Measurements from ENCODE around the gene PRCD.

The PRCD gene

GRCh38 chr17:76492989-76493501, 46.8 kb upstream of the PRCD start:
- H3K18ac ChIP-seq (ENCODE audit: low read length): no peak overlapping the region
- DNase-seq: peak; percentile 47 to 48
- H3K4ac ChIP-seq (ENCODE audit: low read depth, low read length): no peak overlapping the region
- no peak overlapping the region for H3K14ac ChIP-seq (ENCODE audit: low read length)
- no peak overlapping the region for H2BK120ac ChIP-seq (ENCODE audit: insufficient read depth, low read length, poor library complexity)
- no peak overlapping the region for H2AFZ ChIP-seq (ENCODE audit: insufficient read depth, low read length, poor library complexity)
- no CpG with 5 or more reads among the region's 15 CpGs for whole genome bisulfite sequencing (ENCODE audit: extremely low coverage, insufficient coverage, insufficient read length)
- H4K12ac ChIP-seq (ENCODE audit: low read depth, low read length): no peak overlapping the region
- no peak overlapping the region for H4K91ac ChIP-seq (ENCODE audit: low read depth, low read length)
- H3K4me2 ChIP-seq (ENCODE audit: low read length): no peak overlapping the region
- no peak overlapping the region for H2AK5ac ChIP-seq (ENCODE audit: low read length)
- no peaks in the 10 kb centered on the region for H3K79me1 ChIP-seq (ENCODE audit: low read length)
- peaks cover 4% of the 10 kb centered on the region for H3K9me3 ChIP-seq (ENCODE audit: insufficient read depth, low read depth, low read length)
- H2BK12ac ChIP-seq (ENCODE audit: low read length): no peak overlapping the region
- peaks cover 0 to 10% of the 10 kb centered on the region in 2 experiments for H3K4me1 ChIP-seq (ENCODE audit: control insufficient read depth in 1 of 2, insufficient read depth in 2 of 2, low read length in 2 of 2)
- no peak overlapping the region for H3K9ac ChIP-seq (ENCODE audit: low read length)
- no peaks in the 10 kb centered on the region for H3K36me3 ChIP-seq (ENCODE audit: control insufficient read depth in 1 of 2, insufficient read depth in 2 of 2, low read length in 2 of 2)
- H3K27me3 ChIP-seq (ENCODE audit: insufficient read depth, low read length): no peaks in the 10 kb centered on the region
- no peaks in the 10 kb centered on the region for H3K79me2 ChIP-seq (ENCODE audit: control insufficient read depth, insufficient read depth, low read length, poor library complexity)
- no peak overlapping the region for H2BK5ac ChIP-seq (ENCODE audit: low read depth, low read length, poor library complexity)
- H4K8ac ChIP-seq (ENCODE audit: low read depth, low read length): no peak overlapping the region
- no peak overlapping the region for H3K4me3 ChIP-seq (ENCODE audit: low read depth, low read length)
- H3K23ac ChIP-seq (ENCODE audit: low read length): no peak overlapping the region
- no peak overlapping the region for H3K27ac ChIP-seq (ENCODE audit: low read depth, low read length)

GRCh38 chr17:76493505-76494167, 46.2 kb upstream of the PRCD start:
- H3K27ac ChIP-seq (ENCODE audit: low read depth, low read length): no peak overlapping the region
- H4K91ac ChIP-seq (ENCODE audit: low read depth, low read length): no peak overlapping the region
- no peak overlapping the region for H3K14ac ChIP-seq (ENCODE audit: low read length)
- H3K79me2 ChIP-seq (ENCODE audit: control insufficient read depth, insufficient read depth, low read length, poor library complexity): no peaks in the 10 kb centered on the region
- H3K9ac ChIP-seq (ENCODE audit: low read length): no peak overlapping the region
- no CpG with 5 or more reads among the region's 21 CpGs for WGBS (ENCODE audit: extremely low coverage, insufficient coverage, insufficient read length)
- H2AFZ ChIP-seq (ENCODE audit: insufficient read depth, low read length, poor library complexity): no peak overlapping the region
- no peak overlapping the region for H2BK5ac ChIP-seq (ENCODE audit: low read depth, low read length, poor library complexity)
- no peaks in the 10 kb centered on the region for H3K79me1 ChIP-seq (ENCODE audit: low read length)
- H3K4me2 ChIP-seq (ENCODE audit: low read length): no peak overlapping the region
- H2BK12ac ChIP-seq (ENCODE audit: low read length): no peak overlapping the region
- H3K4ac ChIP-seq (ENCODE audit: low read depth, low read length): no peak overlapping the region
- DNase-seq: no peak
- no peak overlapping the region for H3K4me3 ChIP-seq (ENCODE audit: low read depth, low read length)
- no peak overlapping the region for H2AK5ac ChIP-seq (ENCODE audit: low read length)
- no peak overlapping the region for H2BK120ac ChIP-seq (ENCODE audit: insufficient read depth, low read length, poor library complexity)
- no peak overlapping the region for H4K8ac ChIP-seq (ENCODE audit: low read depth, low read length)
- peaks cover 4 to 14% of the 10 kb centered on the region in 2 experiments for H3K4me1 ChIP-seq (ENCODE audit: control insufficient read depth in 1 of 2, insufficient read depth in 2 of 2, low read length in 2 of 2)
- no peaks in the 10 kb centered on the region for H3K36me3 ChIP-seq (ENCODE audit: control insufficient read depth in 1 of 2, insufficient read depth in 2 of 2, low read length in 2 of 2)
- no peak overlapping the region for H3K18ac ChIP-seq (ENCODE audit: low read length)
- H3K27me3 ChIP-seq (ENCODE audit: insufficient read depth, low read length): no peaks in the 10 kb centered on the region
- no peak overlapping the region for H4K12ac ChIP-seq (ENCODE audit: low read depth, low read length)
- H3K23ac ChIP-seq (ENCODE audit: low read length): no peak overlapping the region
- peaks cover 4% of the 10 kb centered on the region for H3K9me3 ChIP-seq (ENCODE audit: insufficient read depth, low read depth, low read length)

- peaks cover 23 to 32% of the 10 kb centered on the region in 2 experiments for H3K4me1 ChIP-seq (ENCODE audit: control insufficient read depth in 1 of 2, insufficient read depth in 2 of 2, low read length in 2 of 2)
- no peak overlapping the region for H3K4ac ChIP-seq (ENCODE audit: low read depth, low read length)
- no peaks in the 10 kb centered on the region for H3K36me3 ChIP-seq (ENCODE audit: control insufficient read depth in 1 of 2, insufficient read depth in 2 of 2, low read length in 2 of 2)
- H2BK12ac ChIP-seq (ENCODE audit: low read length): no peak overlapping the region
- H4K12ac ChIP-seq (ENCODE audit: low read depth, low read length): no peak overlapping the region
- peak overlapping the region; percentile 32 for H3K4me3 ChIP-seq (ENCODE audit: low read depth, low read length)
- no peaks in the 10 kb centered on the region for H3K79me2 ChIP-seq (ENCODE audit: control insufficient read depth, insufficient read depth, low read length, poor library complexity)
- no peak overlapping the region for H4K91ac ChIP-seq (ENCODE audit: low read depth, low read length)
- H3K14ac ChIP-seq (ENCODE audit: low read length): no peak overlapping the region
- H3K4me2 ChIP-seq (ENCODE audit: low read length): no peak overlapping the region
- WGBS (ENCODE audit: extremely low coverage, insufficient coverage, insufficient read length): no CpG with 5 or more reads among the region's 16 CpGs
- H2AK5ac ChIP-seq (ENCODE audit: low read length): no peak overlapping the region
- no peak overlapping the region for H3K9ac ChIP-seq (ENCODE audit: low read length)
- H3K27me3 ChIP-seq (ENCODE audit: insufficient read depth, low read length): no peaks in the 10 kb centered on the region
- no peak overlapping the region for H2AFZ ChIP-seq (ENCODE audit: insufficient read depth, low read length, poor library complexity)
- no peak overlapping the region for H3K23ac ChIP-seq (ENCODE audit: low read length)
- no peak for DNase-seq
- no peak overlapping the region for H2BK5ac ChIP-seq (ENCODE audit: low read depth, low read length, poor library complexity)
- H3K27ac ChIP-seq (ENCODE audit: low read depth, low read length): no peak overlapping the region
- peaks cover 4% of the 10 kb centered on the region for H3K9me3 ChIP-seq (ENCODE audit: insufficient read depth, low read depth, low read length)
- H3K79me1 ChIP-seq (ENCODE audit: low read length): peaks cover 2% of the 10 kb centered on the region
- no peak overlapping the region for H4K8ac ChIP-seq (ENCODE audit: low read depth, low read length)
- H2BK120ac ChIP-seq (ENCODE audit: insufficient read depth, low read length, poor library complexity): no peak overlapping the region
- H3K18ac ChIP-seq (ENCODE audit: low read length): no peak overlapping the region
Measured at GRCh38 chr17:76495663-76496400, 44.0 kb upstream of the PRCD start.

- Histone ChIP-seq H3K4me2 (ENCODE audit: low read length) (no peak overlapping the region), H3K9ac (ENCODE audit: low read length) (no peak overlapping the region), H3K79me1 (ENCODE audit: low read length) (peaks cover 3% of the 10 kb centered on the region), H3K4ac (ENCODE audit: low read depth, low read length) (no peak overlapping the region), H4K8ac (ENCODE audit: low read depth, low read length) (no peak overlapping the region), H3K14ac (ENCODE audit: low read length) (no peak overlapping the region), H4K12ac (ENCODE audit: low read depth, low read length) (no peak overlapping the region), H2AK5ac (ENCODE audit: low read length) (no peak overlapping the region), H2AFZ (ENCODE audit: insufficient read depth, low read length, poor library complexity) (no peak overlapping the region), H3K79me2 (ENCODE audit: control insufficient read depth, insufficient read depth, low read length, poor library complexity) (no peaks in the 10 kb centered on the region), H2BK120ac (ENCODE audit: insufficient read depth, low read length, poor library complexity) (no peak overlapping the region), H3K18ac (ENCODE audit: low read length) (no peak overlapping the region), H2BK12ac (ENCODE audit: low read length) (no peak overlapping the region), H4K91ac (ENCODE audit: low read depth, low read length) (no peak overlapping the region), H3K27me3 (ENCODE audit: insufficient read depth, low read length) (no peaks in the 10 kb centered on the region), H3K27ac (ENCODE audit: low read depth, low read length) (no peak overlapping the region), H3K36me3 (ENCODE audit: control insufficient read depth in 1 of 2, insufficient read depth in 2 of 2, low read length in 2 of 2) (no peaks in the 10 kb centered on the region), H2BK5ac (ENCODE audit: low read depth, low read length, poor library complexity) (no peak overlapping the region), H3K9me3 (ENCODE audit: insufficient read depth, low read depth, low read length) (peaks cover 4% of the 10 kb centered on the region), H3K4me1 (ENCODE audit: control insufficient read depth in 1 of 2, insufficient read depth in 2 of 2, low read length in 2 of 2) (peaks cover 23 to 34% of the 10 kb centered on the region in 2 experiments), H3K4me3 (ENCODE audit: low read depth, low read length) (no peak overlapping the region), H3K23ac (ENCODE audit: low read length) (no peak overlapping the region)
- no CpG with 5 or more reads among the region's 6 CpGs for WGBS (ENCODE audit: extremely low coverage, insufficient coverage, insufficient read length)
- no peak for DNase-seq
Measured at GRCh38 chr17:76496464-76496863, 43.4 kb upstream of the PRCD start.

Measured in trophoblast cell (in vitro differentiated cells and primary cell).